GM12865 (cell line): Measurements from ENCODE around the gene TTC16.

Experiments
- DNase-seq: peaks from one replicate; pipeline ENCODE4 v3.0.0; 2010; ENCODE audit warnings: low read depth
- H3K4me3 ChIP-seq: 2 replicates; pipeline ENCODE4 v1.5.1; 2011; ENCODE audit warnings: mild to moderate bottlenecking, low read depth, low read length, control low read depth
- TF ChIP-seq, protein P1 (sequence below): IDR thresholded peaks from 2 replicates; pipeline ENCODE4 v1.5.1; 2011; ENCODE audit warnings: low read length, control low read depth, low read depth, inconsistent platforms; ENCODE audit not compliant: insufficient read depth; ENCODE audit errors: missing control alignments

The TTC16 gene

DNA sequence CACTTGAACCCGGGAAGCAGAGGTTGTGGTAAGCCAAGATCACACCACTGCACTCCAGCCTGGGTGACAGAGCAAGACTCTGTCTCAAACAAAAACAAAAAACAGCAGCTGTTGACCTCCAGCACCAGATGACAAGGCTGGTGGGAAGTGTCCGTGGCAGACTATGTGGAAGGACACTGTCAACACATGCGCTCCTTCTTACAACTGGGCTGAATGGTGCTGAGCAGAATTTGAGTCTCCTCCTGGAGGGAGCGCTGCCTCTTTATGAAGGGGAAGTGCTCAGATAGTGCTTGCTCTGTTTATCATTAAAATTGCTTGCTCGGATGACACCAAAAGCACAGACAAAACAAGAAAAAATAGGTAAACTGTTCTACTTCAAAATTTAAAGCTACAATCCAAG, 18.3 kb upstream of the TTC16 start:
- H3K4me3 ChIP-seq: no peak overlapping the region
- TF ChIP-seq, protein P1, sequence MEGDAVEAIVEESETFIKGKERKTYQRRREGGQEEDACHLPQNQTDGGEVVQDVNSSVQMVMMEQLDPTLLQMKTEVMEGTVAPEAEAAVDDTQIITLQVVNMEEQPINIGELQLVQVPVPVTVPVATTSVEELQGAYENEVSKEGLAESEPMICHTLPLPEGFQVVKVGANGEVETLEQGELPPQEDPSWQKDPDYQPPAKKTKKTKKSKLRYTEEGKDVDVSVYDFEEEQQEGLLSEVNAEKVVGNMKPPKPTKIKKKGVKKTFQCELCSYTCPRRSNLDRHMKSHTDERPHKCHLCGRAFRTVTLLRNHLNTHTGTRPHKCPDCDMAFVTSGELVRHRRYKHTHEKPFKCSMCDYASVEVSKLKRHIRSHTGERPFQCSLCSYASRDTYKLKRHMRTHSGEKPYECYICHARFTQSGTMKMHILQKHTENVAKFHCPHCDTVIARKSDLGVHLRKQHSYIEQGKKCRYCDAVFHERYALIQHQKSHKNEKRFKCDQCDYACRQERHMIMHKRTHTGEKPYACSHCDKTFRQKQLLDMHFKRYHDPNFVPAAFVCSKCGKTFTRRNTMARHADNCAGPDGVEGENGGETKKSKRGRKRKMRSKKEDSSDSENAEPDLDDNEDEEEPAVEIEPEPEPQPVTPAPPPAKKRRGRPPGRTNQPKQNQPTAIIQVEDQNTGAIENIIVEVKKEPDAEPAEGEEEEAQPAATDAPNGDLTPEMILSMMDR: no peak
- no peak for DNase-seq

DNA sequence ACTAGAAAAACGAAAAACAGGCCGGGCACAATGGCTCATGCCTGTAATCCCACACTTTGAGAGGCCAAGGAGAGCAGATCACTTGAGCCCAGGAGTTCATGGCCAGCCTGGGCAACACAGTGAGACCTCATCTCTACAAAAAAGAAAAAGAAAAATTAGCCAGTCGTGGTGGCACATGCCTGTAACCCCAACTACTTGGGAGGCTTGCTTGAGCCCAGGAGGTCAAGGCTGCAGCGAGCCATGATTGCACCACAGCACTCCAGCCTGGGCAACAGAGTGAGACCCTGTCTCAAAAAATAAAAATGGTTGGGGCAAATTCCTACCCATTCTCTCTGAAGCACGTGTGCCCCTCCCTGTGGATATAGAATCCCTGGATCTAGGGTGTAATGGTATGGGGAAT, 17.5 kb upstream of the TTC16 start:
- H3K4me3 ChIP-seq: no peak overlapping the region
- no peak for DNase-seq
- TF ChIP-seq, protein P1: no peak

DNA sequence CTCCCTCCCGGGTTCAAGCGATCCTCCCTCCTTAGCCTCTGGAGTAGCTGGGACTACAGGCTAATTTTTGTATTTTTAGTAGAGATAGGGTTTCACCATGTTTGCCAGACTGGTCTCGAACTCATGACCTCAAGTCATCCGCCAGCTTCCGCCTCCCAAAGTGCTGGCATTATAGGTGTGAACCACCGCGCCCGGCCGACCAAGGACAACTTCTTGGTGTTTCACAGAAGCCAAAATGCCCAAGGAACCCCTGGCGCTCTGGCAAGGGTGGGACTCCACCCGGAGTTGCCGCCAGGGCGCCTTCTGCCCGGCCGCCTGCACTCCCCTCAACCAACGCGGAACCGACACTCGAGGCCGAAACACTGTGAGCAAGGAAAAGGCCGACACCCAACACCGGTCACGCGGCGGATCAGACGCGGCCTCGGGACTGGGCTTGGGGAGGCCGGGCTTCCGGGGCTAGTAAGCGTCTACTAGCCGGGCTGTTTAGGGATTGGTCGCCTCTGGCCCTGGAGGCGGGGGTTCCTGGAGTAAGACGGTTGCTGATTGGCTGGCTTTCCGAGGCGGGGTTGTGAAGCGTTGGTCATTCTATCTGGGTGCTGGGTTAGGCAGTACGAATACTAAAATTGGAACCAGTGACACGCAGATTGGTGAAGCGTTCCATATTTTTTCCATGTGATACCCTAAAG, 16.8 kb upstream of the TTC16 start:
- TF ChIP-seq, protein P1: no peak
- peak overlapping the region; percentile 44 for H3K4me3 ChIP-seq
- DNase-seq: peak; percentile 93

DNA sequence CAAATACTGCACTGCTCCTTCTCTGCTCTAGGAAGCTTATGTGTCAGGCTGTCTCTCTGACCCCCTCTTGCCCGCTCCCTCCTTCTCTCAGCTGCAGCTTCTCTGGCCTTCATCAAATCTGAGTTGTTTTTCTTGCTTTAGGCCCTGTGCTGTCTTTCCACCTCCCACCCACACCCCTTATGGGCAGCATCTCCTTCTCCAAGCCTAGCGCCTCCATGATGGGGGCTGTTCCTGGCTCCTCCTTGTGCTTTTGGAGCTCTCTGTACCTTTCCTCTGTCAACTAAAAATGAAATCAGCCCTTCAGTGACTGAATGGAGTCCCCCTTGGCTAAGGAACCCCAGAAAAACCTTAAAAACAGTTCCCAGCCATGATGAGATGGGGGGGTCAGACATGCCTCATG, 15.7 kb upstream of the TTC16 start:
- no peak overlapping the region for H3K4me3 ChIP-seq
- DNase-seq: no peak
- TF ChIP-seq, protein P1: no peak

DNA sequence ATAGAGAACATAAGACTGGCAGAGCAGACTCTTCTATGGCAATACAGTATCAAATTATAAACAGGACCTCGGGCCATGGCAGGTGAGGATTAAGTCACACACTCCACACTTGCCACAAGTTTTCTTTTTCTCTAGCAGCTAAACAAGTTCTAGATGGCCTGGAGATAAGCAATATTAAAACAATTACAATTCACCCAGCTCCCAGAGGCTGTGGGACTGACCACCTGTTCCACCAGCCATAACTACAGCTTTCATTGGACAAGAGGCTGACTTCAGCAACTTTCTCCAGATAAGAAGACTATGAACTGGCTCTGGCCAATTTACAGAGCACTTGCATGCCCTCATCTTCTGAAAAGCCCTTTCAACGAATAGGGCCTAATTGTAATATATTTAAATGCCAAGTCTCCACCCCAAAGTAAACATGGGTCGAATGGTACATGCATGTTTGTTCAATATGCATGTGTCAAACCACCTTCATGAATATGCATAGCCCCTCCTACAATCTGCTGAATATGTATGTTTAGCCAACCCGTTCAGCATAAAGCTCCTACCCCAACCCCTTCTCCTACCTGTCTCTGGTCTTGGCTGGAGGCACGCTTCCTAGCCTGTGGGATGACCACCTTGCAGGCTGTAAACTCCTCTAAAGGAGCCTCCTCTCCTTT, 15.2 kb upstream of the TTC16 start:
- H3K4me3 ChIP-seq: no peak overlapping the region
- TF ChIP-seq, protein P1: no peak
- DNase-seq: no peak

DNA sequence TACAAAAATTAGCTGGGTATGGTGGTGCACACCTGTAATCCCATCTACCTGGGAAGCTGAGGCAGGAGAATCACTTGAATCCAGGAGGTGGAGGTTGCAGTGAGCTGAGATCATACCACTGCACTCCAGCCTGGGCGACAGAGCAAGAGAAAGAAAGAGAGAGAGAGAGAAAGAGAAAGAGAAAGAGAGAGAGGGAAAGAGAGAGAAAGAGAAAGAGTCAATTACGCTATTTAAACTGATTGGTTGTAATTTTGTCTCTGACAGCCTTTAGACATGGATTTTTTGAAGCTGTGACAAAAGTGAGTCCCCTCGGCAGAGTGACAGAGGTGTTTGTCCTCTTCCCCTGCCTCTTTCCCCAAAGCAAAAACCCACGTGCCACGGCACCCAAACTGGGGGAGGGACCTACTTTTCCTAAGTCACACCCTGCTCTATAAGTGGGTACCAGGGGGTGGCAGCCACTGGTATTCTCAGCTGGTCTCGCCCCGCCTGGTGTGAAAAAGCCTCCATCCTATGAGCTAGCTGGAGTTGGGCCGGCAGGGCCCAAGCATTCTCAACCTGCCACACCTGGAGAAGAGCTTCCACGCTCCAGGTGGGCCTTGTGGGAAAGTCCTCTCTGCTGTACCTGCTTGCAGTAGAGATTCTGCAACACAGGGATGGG, 12.5 kb upstream of the TTC16 start:
- no peak overlapping the region for H3K4me3 ChIP-seq
- DNase-seq: no peak
- TF ChIP-seq, protein P1: no peak
